ENCODE data around the gene TANC1. TPM values are rescaled to one million over a fixed set of nuclear protein-coding genes. Genes with fewer than 3 reads are reported as not detected.

The TANC1 gene
- total RNA-seq, 6 donors from 2014 or later: 41.6 to 101 (median 75.5) TPM

GRCh38 chr2:159026170-159026569, 57.7 kb downstream of the TANC1 start:
- Histone ChIP-seq H3K36me3 (no peaks in the 10 kb centered on the region), H3K9me3 (no peaks in the 10 kb centered on the region), H3K4me3 (no peak overlapping the region), H3K27me3 (no peaks in the 10 kb centered on the region), H3K27ac (no peak overlapping the region), H3K4me1 (peaks cover 22 to 47% (median 25%) of the 10 kb centered on the region in 4 donors)
- TF ChIP-seq POLR2AphosphoS5 (IDR thresholded peaks at IDR 0.05) (no peak), CTCF (IDR thresholded peaks at IDR 0.05) (no peak)
- ATAC-seq (ENCODE audit: low FRiP score in 2 of 2) (no peak), DNase-seq (no peak)
- WGBS, 2 donors: 44% methylated on average over 2 of the region's 2 CpGs

GRCh38 chr2:159028776-159029175, 60.3 kb downstream of the TANC1 start:
- H3K4me1 ChIP-seq: peaks cover 31 to 41% (median 35%) of the 10 kb centered on the region in 4 donors
- WGBS, 2 donors: 100% methylated on average over 1 of the region's 1 CpG
- peak overlapping the region in 1 of 4 donors; percentile 24 for H3K27ac ChIP-seq

GRCh38 chr2:159029936-159030335, 61.5 kb downstream of the TANC1 start:
- Histone ChIP-seq H3K36me3 (no peaks in the 10 kb centered on the region), H3K27ac (peak overlapping the region in 3 of 4 donors; percentile 62 to 83 (median 72)), H3K9me3 (no peaks in the 10 kb centered on the region), H3K4me1 (peaks cover 34 to 36% (median 35%) of the 10 kb centered on the region in 4 donors), H3K27me3 (no peaks in the 10 kb centered on the region), H3K4me3 (no peak overlapping the region)
- WGBS, 2 donors: 44 to 55% methylated on average over 2 of the region's 2 CpGs
- no peak for DNase-seq
- TF ChIP-seq CTCF (IDR thresholded peaks at IDR 0.05) (no peak), POLR2A (IDR thresholded peaks at IDR 0.05) (no peak), EP300 (IDR thresholded peaks at IDR 0.05) (no peak), POLR2AphosphoS5 (IDR thresholded peaks at IDR 0.05) (no peak)
- ATAC-seq (ENCODE audit: low FRiP score in 2 of 2): no peak

More at GRCh38 chr2:159028776-159029175, 60.3 kb downstream of the TANC1 start:
- no peaks in the 10 kb centered on the region for H3K36me3 ChIP-seq
- ATAC-seq (ENCODE audit: low FRiP score in 2 of 2) (no peak), DNase-seq (no peak)
- H3K9me3 ChIP-seq: no peaks in the 10 kb centered on the region
- no peak overlapping the region for H3K4me3 ChIP-seq
- TF ChIP-seq POLR2A (IDR thresholded peaks at IDR 0.05) (no peak), EP300 (IDR thresholded peaks at IDR 0.05) (no peak), CTCF (IDR thresholded peaks at IDR 0.05) (no peak), POLR2AphosphoS5 (IDR thresholded peaks at IDR 0.05) (no peak)
- no peaks in the 10 kb centered on the region for H3K27me3 ChIP-seq

- H3K36me3 ChIP-seq: no peaks in the 10 kb centered on the region
- no peak overlapping the region for H3K4me3 ChIP-seq
- TF ChIP-seq CTCF (IDR thresholded peaks at IDR 0.05): no peak
- TF ChIP-seq POLR2AphosphoS5 (IDR thresholded peaks at IDR 0.05): peak; percentile 13 to 59
- 30 to 45% methylated on average over 1 to 2 of the region's 2 CpGs for WGBS, 2 donors
- peak; percentile 69 to 79 for ATAC-seq (ENCODE audit: low FRiP score in 2 of 2)
- H3K9me3 ChIP-seq: no peaks in the 10 kb centered on the region
- peaks cover 30 to 42% (median 34%) of the 10 kb centered on the region in 4 donors for H3K4me1 ChIP-seq
- no peaks in the 10 kb centered on the region for H3K27me3 ChIP-seq
- H3K27ac ChIP-seq: peak overlapping the region; percentile 56 to 83 (median 67)
- DNase-seq: peak in 1 of 2 donors; percentile 47
These were observed 62.4 kb downstream of the TANC1 start for GRCh38 chr2:159030674-159031380.

GRCh38 chr2:159032146-159032545, 63.7 kb downstream of the TANC1 start:
- Histone ChIP-seq H3K4me3 (no peak overlapping the region), H3K36me3 (no peaks in the 10 kb centered on the region), H3K4me1 (peaks cover 24 to 42% (median 29%) of the 10 kb centered on the region in 4 donors), H3K27ac (peak overlapping the region; percentile 8 to 83 (median 40)), H3K27me3 (no peaks in the 10 kb centered on the region), H3K9me3 (no peaks in the 10 kb centered on the region)
- no peak for ATAC-seq (ENCODE audit: low FRiP score in 2 of 2)
- DNase-seq: no peak
- TF ChIP-seq POLR2AphosphoS5 (IDR thresholded peaks at IDR 0.05): no peak
- TF ChIP-seq CTCF (IDR thresholded peaks at IDR 0.05): no peak
- TF ChIP-seq EP300 (IDR thresholded peaks at IDR 0.05): no peak
- TF ChIP-seq POLR2A (IDR thresholded peaks at IDR 0.05): no peak
- 49 to 57% methylated on average over 3 of the region's 3 CpGs for WGBS, 2 donors
